SK-N-DZ (cell line): Measurements from ENCODE around the gene HEPACAM2. TPM values are rescaled to one million over a fixed set of nuclear protein-coding genes. Genes with fewer than 3 reads are reported as not detected.

Experiments
- DNase-seq: peaks from one replicate; pipeline ENCODE4 v3.0.0-alpha.2; 2015; ENCODE audit warnings: low spot score
- polyA plus RNA-seq, 2 experiments: library from polyadenylated mRNA; depleted of rRNA; stranded (reverse); fragments of >200 nt; gene quantifications; 2 replicates each; pipeline ENCODE4 v1.2.3, GENCODE V29; 2014

HEPACAM2 gene
- polyA plus RNA-seq (2014; cell fraction: cytosol; rRNA removed), result 1.1 TPM in 1 of 2 replicates, not detected in the other
- not detected in 2 replicates for polyA plus RNA-seq (2014; cell fraction: nucleus; rRNA removed)

GRCh38 chr7:93226310-93226709 is at the start of gene HEPACAM2:
HEPACAM2 (minus strand) TSS chr7:93226469.
- no peak for DNase-seq

- DNase-seq, result no peak
These were observed 39.0 kb upstream of the HEPACAM2 start for GRCh38 chr7:93265220-93265619.

- no peak for DNase-seq
These were observed 36.3 kb upstream of the HEPACAM2 start for GRCh38 chr7:93262535-93262934.

- DNase-seq, result no peak
These were observed 32.4 kb upstream of the HEPACAM2 start for GRCh38 chr7:93258661-93259060.

- DNase-seq, result no peak
These were observed 23.4 kb upstream of the HEPACAM2 start for GRCh38 chr7:93249491-93250148.

GRCh38 chr7:93245525-93246432 is 19.5 kb upstream of the HEPACAM2 start:
- peak; percentile 22 for DNase-seq

- DNase-seq, result no peak
These were observed 15.8 kb upstream of the HEPACAM2 start for GRCh38 chr7:93242106-93242505.

- no peak for DNase-seq
These were observed 13.6 kb upstream of the HEPACAM2 start for GRCh38 chr7:93239824-93240223.

GRCh38 chr7:93238748-93239147 is 12.5 kb upstream of the HEPACAM2 start:
- no peak for DNase-seq

GRCh38 chr7:93238131-93238530 is 11.9 kb upstream of the HEPACAM2 start:
- DNase-seq, result no peak

- no peak for DNase-seq
These were observed 9.3 kb upstream of the HEPACAM2 start for GRCh38 chr7:93235541-93235940.

- no peak for DNase-seq
These were observed 6.4 kb upstream of the HEPACAM2 start for GRCh38 chr7:93232673-93233018.

GRCh38 chr7:93231799-93232672 is 5.8 kb upstream of the HEPACAM2 start, which contains the start of gene VPS50:
VPS50 (plus strand) TSS chr7:93232366; CDS start chr7:93232468, 102 bp downstream.
- DNase-seq, result peak; percentile 96

- no peak for DNase-seq
These were observed 5.0 kb upstream of the HEPACAM2 start for GRCh38 chr7:93231259-93231658.

- peak; percentile 55 for DNase-seq
These were observed 2.0 kb upstream of the HEPACAM2 start for GRCh38 chr7:93228302-93228701.

- DNase-seq, result no peak
These were observed 6.4 kb downstream of the HEPACAM2 start for GRCh38 chr7:93219868-93220267.

- DNase-seq, result no peak
These were observed 7.1 kb downstream of the HEPACAM2 start for GRCh38 chr7:93218997-93219827.

- no peak for DNase-seq
These were observed 13.4 kb downstream of the HEPACAM2 start for GRCh38 chr7:93212881-93213280.

GRCh38 chr7:93211228-93211818 is 14.9 kb downstream of the HEPACAM2 start:
- no peak for DNase-seq

GRCh38 chr7:93205046-93205445 is 21.2 kb downstream of the HEPACAM2 start:
- DNase-seq, result no peak
